Activated effector memory CD4-positive, alpha-beta T cell treated with Interleukin-2 at 50 U/mL for 16 hours (primary cell): Measurements from ENCODE around the gene SLC35G3.
"Not testable (repeated sequence)": the region's sequence is repeated elsewhere in the genome, so short reads cannot be mapped to it uniquely, and the experiment has no call there.

Source experiments
- DNase-seq: peaks from one replicate; pipeline ENCODE4 v3.0.0-alpha.2; 2020

SLC35G3 gene

DNA sequence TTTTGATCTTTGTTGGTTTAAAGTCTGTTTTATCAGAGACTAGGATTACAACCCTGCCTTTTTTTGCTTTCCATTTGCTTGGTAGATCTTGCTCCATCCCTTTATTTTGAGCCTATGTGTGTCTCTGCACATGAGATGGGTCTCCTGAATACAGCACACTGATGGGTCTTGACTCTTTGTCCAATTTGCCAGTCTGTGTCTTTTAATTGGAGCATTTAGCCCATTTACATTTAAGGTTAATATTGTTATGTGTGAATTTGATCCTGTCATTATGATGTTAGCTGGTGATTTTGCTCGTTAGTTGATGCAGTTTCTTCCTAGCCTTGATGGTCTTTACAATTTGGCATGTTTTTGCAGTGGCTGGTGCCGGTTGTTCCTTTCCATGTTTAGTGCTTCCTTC, 8.4 kb upstream of the SLC35G3 start:
- DNase-seq: not testable (repeated sequence)

- not testable (repeated sequence) for DNase-seq
These were observed 869 bp upstream of the SLC35G3 start for GRCh38 chr17:35195062-35195461.

GRCh38 chr17:35192708-35193107, 1.5 kb downstream of the SLC35G3 start:
- DNase-seq: no peak

DNA sequence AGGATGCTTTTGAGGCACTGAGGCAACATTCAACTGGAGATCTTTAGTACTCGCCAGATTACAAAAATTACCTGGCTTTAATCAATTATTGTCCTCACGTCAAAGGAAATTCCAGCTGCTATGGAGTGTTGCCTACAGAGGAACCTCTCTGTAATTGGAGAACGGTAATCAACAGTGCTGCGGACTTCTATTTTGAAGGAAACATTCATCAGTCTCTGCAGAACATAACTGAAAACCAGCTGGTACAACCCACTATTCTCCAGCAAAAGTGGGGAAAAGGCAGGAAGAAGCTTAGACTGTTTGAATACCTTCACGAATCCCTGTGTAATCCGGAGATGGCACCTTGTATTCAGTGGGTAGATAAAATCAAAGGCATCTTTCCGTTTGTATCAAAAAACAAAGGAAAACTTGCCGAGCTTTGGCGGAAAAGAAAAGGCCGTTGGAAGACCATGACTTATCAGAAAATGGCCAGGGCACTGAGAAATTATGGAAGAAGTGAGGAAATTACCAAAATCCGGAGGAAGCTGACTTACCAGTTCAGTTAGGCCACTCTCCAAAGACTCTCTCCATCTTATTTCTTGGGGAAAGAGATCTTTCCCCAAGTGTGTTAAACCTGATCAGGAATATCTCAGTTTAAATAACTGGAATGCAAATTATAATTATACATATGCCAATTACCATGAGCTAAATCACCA, 3.0 kb downstream of the SLC35G3 start:
- no peak for DNase-seq

- DNase-seq: no peak
These were observed 4.9 kb downstream of the SLC35G3 start for GRCh38 chr17:35189291-35189690.

GRCh38 chr17:35188111-35188510, 6.1 kb downstream of the SLC35G3 start:
- DNase-seq: no peak

GRCh38 chr17:35187481-35187880, 6.7 kb downstream of the SLC35G3 start:
- DNase-seq: no peak

- DNase-seq: no peak
These were observed 8.3 kb downstream of the SLC35G3 start for GRCh38 chr17:35185849-35186248.

DNA sequence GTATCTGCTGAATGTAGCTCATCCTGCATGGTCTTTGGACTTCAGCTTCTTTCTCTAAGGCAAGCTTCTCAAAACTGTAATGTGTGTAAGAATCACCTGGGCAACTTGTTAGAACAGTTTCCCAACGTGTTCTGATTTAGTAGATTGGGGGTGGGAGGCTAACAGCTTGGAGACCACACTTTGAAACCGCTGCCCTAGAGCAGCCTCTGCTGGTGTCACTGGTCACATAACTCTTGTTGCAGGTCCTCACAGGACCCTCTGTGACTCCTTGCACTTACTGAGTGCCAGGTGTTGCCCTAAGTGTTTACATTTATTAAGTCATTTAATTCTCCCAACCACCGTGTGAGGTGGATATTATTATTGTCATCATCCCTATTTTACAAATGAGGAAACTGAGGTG, 9.9 kb downstream of the SLC35G3 start:
- no peak for DNase-seq

DNA sequence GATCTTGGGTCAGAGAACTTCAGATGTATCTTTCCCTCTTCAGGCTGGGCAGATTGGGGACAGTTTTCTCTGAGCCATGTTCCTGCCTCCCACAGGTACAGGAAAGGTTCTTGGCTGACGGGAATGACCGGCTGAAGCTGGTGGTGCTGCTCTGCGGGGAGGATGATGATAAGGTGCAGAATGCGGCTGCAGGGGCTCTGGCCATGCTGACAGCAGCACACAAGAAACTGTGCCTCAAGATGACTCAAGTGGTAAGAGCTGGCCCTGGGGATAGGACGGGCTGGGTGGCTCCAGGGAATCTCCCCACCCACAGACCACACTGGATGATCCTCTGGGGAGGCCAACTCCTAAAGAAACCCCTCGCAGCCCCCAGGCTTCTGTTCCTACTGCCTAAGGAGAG, 10.9 kb downstream of the SLC35G3 start:
- DNase-seq: no peak

DNA sequence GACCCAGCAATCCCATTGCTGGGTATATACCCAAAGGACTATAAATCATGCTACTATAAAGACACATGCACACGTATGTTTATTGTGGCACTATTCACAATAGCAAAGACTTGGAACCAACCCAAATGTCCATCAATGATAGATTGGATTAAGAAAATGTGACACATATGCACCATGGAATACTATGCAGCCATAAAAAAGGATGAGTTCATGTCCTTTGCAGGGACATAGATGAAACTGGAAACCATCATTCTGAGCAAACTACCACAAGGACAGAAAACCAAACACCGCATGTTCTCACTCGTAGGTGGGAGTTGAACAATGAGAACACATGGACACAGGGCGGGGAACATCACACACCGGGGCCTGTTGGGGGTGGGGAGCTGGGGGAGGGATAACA, 14.8 kb downstream of the SLC35G3 start:
- not testable (repeated sequence) for DNase-seq

DNA sequence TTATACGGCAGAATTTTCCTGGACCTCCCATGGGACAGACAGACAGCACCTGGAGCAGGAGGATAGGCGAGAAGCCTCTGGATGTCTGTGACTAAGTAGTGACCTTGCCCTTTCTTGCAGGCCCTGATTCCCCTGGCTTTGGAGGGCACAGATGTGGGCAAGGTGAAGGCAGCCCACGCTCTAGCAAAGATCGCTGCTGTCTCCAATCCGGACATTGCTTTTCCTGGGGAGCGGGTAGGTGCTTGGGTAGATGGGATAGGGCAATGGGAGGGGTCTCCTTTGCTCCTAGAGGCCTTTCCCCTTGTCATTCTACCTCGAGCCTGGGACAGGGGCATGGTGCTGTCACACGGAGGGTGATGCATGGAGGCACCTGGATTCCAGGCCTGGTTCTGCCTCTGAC, 17.3 kb downstream of the SLC35G3 start:
- no peak for DNase-seq

- no peak for DNase-seq
These were observed 18.4 kb downstream of the SLC35G3 start for GRCh38 chr17:35175638-35176415.

DNA sequence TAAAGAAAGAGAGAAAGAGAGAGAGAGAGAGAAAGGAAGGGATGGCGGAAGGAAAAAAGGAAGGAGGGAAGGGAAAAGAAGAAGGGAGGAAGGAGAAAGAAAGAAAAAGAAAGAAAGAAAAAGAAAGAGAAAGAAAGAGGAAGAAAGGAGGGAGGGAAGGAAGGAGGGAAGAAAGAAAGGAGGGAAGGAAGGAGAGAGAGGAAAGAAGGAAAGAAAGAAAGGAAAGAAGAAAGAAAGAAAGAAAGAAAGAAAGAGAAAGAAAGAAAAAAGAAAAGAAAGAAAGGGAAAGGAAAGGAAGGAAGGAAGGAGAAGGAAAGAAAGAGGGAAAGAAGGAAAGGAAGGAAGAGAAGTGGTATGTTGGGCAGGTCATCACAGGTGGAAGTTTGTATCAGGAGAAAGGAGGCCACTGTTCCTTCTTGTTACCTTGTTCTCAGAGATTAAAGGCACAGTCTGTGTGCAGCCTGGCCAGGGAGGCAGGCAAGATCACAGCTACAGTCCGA, 19.3 kb downstream of the SLC35G3 start:
- no peak for DNase-seq

GRCh38 chr17:35172321-35172720, 21.9 kb downstream of the SLC35G3 start:
- not testable (repeated sequence) for DNase-seq

DNA sequence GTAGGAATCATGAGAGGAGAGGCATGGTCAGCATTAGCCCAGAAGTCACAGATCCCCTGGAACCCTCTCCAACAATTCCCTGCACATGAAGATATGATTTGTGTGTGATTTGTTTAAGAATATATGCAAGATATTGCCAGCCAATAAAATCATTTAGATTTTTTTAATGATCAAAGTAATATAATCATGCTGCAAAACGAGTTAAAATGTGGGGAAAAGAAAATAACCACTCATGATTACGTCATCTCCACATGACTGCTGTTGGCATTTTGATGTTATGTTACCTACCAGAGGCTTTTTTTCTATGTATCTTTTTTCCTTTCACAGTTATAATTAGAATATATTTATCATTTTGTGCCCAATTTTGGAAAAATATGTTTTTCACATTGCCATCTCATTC, 22.4 kb downstream of the SLC35G3 start:
- DNase-seq: no peak

GRCh38 chr17:35170968-35171771, 23.0 kb downstream of the SLC35G3 start:
- DNase-seq: no peak

DNA sequence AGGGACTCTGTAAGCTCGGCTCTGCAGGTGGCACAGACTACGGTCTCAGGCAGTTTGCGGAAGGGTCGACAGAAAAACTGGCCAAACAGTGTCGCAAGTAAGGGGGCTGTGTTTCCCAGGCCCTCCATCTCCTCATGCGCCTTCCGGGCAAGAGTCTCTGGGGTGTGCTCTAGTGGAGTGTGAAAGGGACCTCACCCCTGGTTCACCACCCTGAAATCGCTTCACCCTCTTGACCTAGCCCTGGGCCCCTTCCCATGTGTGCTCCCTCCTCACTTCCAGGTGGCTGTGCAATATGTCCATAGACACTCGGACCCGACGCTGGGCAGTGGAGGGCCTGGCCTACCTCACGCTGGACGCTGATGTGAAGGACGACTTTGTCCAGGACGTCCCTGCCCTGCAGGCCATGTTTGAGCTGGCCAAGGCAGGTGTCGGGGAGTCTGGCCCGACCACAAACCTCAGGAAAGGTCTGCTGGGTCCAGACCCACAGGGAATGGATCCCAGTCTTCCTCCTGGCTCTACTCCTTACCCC, 24.3 kb downstream of the SLC35G3 start:
- DNase-seq: no peak

- no peak for DNase-seq
These were observed 26.5 kb downstream of the SLC35G3 start for GRCh38 chr17:35167666-35168065.

- no peak for DNase-seq
These were observed 27.1 kb downstream of the SLC35G3 start for GRCh38 chr17:35167046-35167445.

DNA sequence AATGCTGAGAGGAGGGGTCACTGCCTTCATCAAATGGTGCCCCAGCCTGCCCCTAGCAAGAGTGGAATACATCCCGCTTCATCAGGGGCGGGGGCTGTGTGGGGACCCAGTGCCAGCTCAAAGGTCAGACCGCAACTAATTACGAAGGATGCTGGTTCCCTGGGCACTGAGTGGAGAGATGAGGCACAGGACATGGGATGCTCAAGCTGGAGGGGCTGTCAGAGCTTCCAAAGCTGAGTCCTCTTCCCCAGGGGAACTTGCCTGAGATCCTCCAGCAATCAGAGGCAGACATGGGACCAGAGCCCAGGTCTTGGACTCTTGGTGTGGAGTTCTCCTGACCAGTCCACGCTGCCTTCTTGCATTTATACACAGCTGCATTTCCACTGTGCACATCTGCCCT, 27.7 kb downstream of the SLC35G3 start:
- no peak for DNase-seq

GRCh38 chr17:35164716-35165115, 29.5 kb downstream of the SLC35G3 start:
- DNase-seq: no peak

GRCh38 chr17:35163886-35164285, 30.3 kb downstream of the SLC35G3 start:
- no peak for DNase-seq
